Peyer's patch (tissue), 4 donors: Measurements from ENCODE around the gene SYT9.

Experiments used
- POLR2A ChIP-seq, 2 donors: fragments of 450-650 bp; IDR thresholded peaks; one replicate each; pipeline ENCODE4 v1.5.1; 2017; ENCODE audit warnings: antibody characterized with exemption in 2 of 2, mild to moderate bottlenecking in 2 of 2, moderate library complexity in 2 of 2
- TF ChIP-seq, protein P1 (sequence below), 6 experiments: fragments of 450-650 bp in 4 of 6; fragments of 200-600 bp in 2 of 6; sonication (generic) in 1 of 6; IDR thresholded peaks; one replicate each; pipeline ENCODE4 v1.5.1; 2017 to 2019; ENCODE audit warnings: antibody characterized with exemption in 6 of 6, mild to moderate bottlenecking in 3 of 6, moderate library complexity in 1 of 6

DNA sequence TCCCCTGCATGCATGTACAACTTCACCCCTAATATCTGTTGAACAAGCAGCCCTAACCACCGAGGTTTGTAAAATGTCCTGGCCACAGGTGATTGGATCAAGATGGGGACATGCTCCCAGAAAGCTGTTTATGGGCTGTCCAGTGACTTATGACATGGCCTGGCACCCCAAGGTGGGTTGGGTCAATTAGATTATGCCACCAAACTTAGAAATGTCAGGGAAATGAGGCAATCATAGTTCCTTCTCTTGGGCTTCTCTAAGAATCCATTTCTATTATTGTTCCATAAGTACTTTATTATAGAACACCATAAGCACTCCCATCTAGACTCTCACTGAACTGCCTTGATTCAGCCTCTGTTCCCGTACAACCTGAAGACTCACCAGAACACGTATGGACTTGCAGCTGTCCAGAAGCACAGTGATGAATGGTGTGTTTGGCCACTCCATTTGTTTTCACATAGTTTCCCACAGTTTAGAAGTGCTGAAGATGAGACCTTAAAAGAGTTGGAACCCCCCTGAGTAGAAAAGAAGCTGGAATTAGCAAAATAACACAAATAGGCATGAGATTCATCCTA is 188.1 kb downstream of the SYT9 start:
- TF ChIP-seq, protein P1, sequence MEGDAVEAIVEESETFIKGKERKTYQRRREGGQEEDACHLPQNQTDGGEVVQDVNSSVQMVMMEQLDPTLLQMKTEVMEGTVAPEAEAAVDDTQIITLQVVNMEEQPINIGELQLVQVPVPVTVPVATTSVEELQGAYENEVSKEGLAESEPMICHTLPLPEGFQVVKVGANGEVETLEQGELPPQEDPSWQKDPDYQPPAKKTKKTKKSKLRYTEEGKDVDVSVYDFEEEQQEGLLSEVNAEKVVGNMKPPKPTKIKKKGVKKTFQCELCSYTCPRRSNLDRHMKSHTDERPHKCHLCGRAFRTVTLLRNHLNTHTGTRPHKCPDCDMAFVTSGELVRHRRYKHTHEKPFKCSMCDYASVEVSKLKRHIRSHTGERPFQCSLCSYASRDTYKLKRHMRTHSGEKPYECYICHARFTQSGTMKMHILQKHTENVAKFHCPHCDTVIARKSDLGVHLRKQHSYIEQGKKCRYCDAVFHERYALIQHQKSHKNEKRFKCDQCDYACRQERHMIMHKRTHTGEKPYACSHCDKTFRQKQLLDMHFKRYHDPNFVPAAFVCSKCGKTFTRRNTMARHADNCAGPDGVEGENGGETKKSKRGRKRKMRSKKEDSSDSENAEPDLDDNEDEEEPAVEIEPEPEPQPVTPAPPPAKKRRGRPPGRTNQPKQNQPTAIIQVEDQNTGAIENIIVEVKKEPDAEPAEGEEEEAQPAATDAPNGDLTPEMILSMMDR (IDR thresholded peaks at IDR 0.05) = no peak
- no peak for TF ChIP-seq POLR2A (IDR thresholded peaks at IDR 0.05)
